Activated CD4-positive, alpha-beta T cell treated with anti-CD3 and anti-CD28 coated beads, Interleukin-2, amount 10 ng/mL, durations not matched to agents 7 days and 5 days (primary cell): ENCODE results near the gene CERS6. TPM values are rescaled to one million over a fixed set of nuclear protein-coding genes. Genes with fewer than 3 reads are reported as not detected.
A peak's percentile ranks its signal among the peaks of the same experiment; 100 is the strongest.

ENCODE experiments used
- CTCF ChIA-PET: fragments of 350-600 bp; sonication (Branson Sonifier 250); formaldehyde crosslinking; loops from one replicate; lab custom pipeline; 2021; ENCODE audit warnings: antibody characterized with exemption; lab: Charles Lee
- POLR2A ChIA-PET: fragments of 350-600 bp; sonication (Branson Sonifier 250); formaldehyde crosslinking; loops from one replicate; lab custom pipeline; 2021; ENCODE audit warnings: antibody characterized with exemption; lab: Charles Lee
- DNase-seq: peaks from one replicate; pipeline ENCODE4 v3.0.0-alpha.2; 2020
- H3K27ac Mint-ChIP-seq: one replicate; pipeline ENCODE4 v1.8.0; 2021; ENCODE audit warnings: mild to moderate bottlenecking, moderate library complexity, mixed read lengths
- H3K27me3 Mint-ChIP-seq: one replicate; pipeline ENCODE4 v1.8.0; 2021; ENCODE audit warnings: mixed read lengths
- H3K36me3 Mint-ChIP-seq: one replicate; pipeline ENCODE4 v1.8.0; 2021; ENCODE audit warnings: low read depth, mixed read lengths
- H3K4me1 Mint-ChIP-seq: one replicate; pipeline ENCODE4 v1.8.0; 2021; ENCODE audit warnings: mixed read lengths
- H3K4me3 Mint-ChIP-seq: one replicate; pipeline ENCODE4 v1.8.0; 2021; ENCODE audit warnings: mild to moderate bottlenecking, moderate library complexity, mixed read lengths
- H3K9me3 Mint-ChIP-seq: one replicate; pipeline ENCODE4 v1.8.0; 2021; ENCODE audit warnings: mixed read lengths
- total RNA-seq, 2 experiments: library from RNA; stranded (reverse); gene quantifications; one replicate each; pipeline ENCODE4 v1.2.3, GENCODE V29; 2021

Gene CERS6
- total RNA-seq, 2 experiments from 2014 or later, result 12.1 to 14.9 TPM

GRCh38 chr2:168461178-168461941 lies 5.3 kb downstream of the CERS6 start:
- peaks cover 58% of the 10 kb centered on the region for H3K4me1 Mint-ChIP-seq
- CTCF ChIA-PET, result interaction anchor here (0.5 to 1.5 kb wide), 3 partner anchors 10 to 29 kb away, joined by 3 to 4 read pairs (median 4); no protein-coding TSS in a partner anchor
- POLR2A ChIA-PET, result no interaction called here

GRCh38 chr2:168461942-168462331 lies 5.9 kb downstream of the CERS6 start:
- DNase-seq, result no peak
- Mint-ChIP-seq H3K9me3 (peaks cover 2% of the 10 kb centered on the region), H3K27ac (no peak overlapping the region), H3K4me1 (peaks cover 64% of the 10 kb centered on the region), H3K36me3 (peaks cover 14% of the 10 kb centered on the region), H3K4me3 (no peak overlapping the region), H3K27me3 (no peaks in the 10 kb centered on the region)
- ChIA-PET CTCF (no interaction called here), POLR2A (no interaction called here)

More at GRCh38 chr2:168461178-168461941, 5.3 kb downstream of the CERS6 start:
- no peak overlapping the region for H3K4me3 Mint-ChIP-seq
- no peak for DNase-seq
- H3K36me3 Mint-ChIP-seq, result peaks cover 14% of the 10 kb centered on the region
- H3K27me3 Mint-ChIP-seq, result no peaks in the 10 kb centered on the region
- peaks cover 2% of the 10 kb centered on the region for H3K9me3 Mint-ChIP-seq
- H3K27ac Mint-ChIP-seq, result no peak overlapping the region

DNA sequence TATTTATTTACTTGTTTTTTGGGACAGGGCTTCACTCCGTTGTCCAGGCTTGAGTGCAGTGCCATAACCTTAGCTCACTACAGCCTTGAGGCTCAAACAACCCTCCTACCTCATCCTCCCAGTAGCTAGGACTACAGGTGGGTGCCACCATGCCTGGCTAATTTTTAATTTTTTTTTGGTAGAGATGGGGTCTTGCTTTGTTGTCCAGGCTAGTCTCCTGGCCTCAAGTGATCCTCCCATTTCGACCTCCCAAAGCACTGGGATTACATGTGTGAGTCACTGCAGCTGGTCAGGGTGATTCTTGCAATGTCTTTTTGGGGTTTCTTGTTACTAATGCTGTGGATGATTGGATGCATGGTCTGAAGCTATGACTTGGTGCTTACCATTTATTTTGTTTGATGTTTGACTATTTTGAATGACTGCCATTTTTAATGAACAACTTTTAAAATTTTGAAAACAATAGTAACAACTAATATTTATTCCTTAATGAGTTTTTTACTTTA lies 6.5 kb downstream of the CERS6 start:
- Mint-ChIP-seq H3K27ac (no peak overlapping the region), H3K27me3 (no peaks in the 10 kb centered on the region), H3K4me3 (no peak overlapping the region), H3K4me1 (peaks cover 67% of the 10 kb centered on the region), H3K9me3 (peaks cover 2% of the 10 kb centered on the region), H3K36me3 (peaks cover 14% of the 10 kb centered on the region)
- no peak for DNase-seq
- ChIA-PET CTCF (interaction anchor here (1.3 to 1.4 kb wide), 2 partner anchors 11 to 21 kb away, joined by 3 to 4 read pairs; no protein-coding TSS in a partner anchor), POLR2A (no interaction called here)

DNA sequence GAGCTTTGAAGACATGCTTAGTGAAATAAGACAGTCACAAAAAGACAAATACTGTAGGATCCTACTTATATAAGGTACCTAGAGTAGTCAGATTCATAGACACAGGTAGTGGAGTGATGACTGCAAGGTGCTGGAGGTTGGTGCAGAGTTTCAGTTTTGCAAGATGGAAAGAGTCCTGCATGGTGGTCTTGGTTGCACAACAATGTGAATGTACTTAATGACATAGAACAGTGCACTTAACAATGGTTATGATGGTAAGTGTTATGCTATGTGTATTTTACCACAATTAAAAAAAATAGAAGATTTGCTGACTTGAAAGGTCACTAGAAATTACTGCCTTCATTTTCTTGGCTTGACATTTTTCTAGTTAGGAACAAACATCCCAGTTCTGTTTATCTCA lies 9.5 kb downstream of the CERS6 start:
- Mint-ChIP-seq H3K36me3 (peaks cover 21% of the 10 kb centered on the region), H3K4me1 (peaks cover 65% of the 10 kb centered on the region), H3K27ac (no peak overlapping the region), H3K4me3 (no peak overlapping the region), H3K9me3 (peaks cover 6% of the 10 kb centered on the region), H3K27me3 (no peaks in the 10 kb centered on the region)
- CTCF ChIA-PET, result interaction anchor here (0.6 to 0.9 kb wide), 2 partner anchors 26 to 84 kb away, joined by 3 read pairs; no protein-coding TSS in a partner anchor
- no peak for DNase-seq
- POLR2A ChIA-PET, result no interaction called here

DNA sequence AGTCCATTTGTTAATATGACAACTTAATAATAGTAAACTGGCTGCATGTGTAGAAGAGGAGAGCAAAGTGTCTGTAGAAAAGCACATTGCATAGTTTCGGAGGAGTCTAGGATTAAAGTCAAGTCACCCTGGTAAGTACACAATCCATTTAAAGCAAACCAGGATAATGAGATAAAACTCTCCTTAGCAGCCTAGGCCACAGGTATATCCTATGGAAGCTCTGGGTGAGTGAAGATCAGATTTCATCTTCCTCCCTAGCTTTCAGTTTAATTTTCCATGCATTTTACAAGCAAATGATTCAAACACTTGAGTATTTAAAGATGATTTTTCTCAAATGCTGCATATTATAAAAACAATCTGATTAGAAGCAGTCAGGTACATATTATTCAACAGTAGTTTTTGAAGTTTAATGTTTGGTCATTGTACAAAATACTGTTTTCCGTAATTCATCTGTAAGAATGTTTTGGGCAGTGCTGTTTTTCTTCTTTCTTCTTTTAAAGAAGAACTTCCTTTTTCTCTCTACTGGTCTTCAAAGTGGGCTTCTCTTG lies 10.2 kb downstream of the CERS6 start:
- Mint-ChIP-seq H3K27ac (no peak overlapping the region), H3K4me1 (peaks cover 62% of the 10 kb centered on the region), H3K4me3 (no peak overlapping the region), H3K27me3 (no peaks in the 10 kb centered on the region), H3K9me3 (peaks cover 6% of the 10 kb centered on the region), H3K36me3 (peaks cover 21% of the 10 kb centered on the region)
- ChIA-PET POLR2A (no interaction called here), CTCF (interaction anchor here (0.9 kb wide), 1 partner anchor 25 kb away, joined by 3 read pairs; no protein-coding TSS in a partner anchor)
- no peak for DNase-seq

DNA sequence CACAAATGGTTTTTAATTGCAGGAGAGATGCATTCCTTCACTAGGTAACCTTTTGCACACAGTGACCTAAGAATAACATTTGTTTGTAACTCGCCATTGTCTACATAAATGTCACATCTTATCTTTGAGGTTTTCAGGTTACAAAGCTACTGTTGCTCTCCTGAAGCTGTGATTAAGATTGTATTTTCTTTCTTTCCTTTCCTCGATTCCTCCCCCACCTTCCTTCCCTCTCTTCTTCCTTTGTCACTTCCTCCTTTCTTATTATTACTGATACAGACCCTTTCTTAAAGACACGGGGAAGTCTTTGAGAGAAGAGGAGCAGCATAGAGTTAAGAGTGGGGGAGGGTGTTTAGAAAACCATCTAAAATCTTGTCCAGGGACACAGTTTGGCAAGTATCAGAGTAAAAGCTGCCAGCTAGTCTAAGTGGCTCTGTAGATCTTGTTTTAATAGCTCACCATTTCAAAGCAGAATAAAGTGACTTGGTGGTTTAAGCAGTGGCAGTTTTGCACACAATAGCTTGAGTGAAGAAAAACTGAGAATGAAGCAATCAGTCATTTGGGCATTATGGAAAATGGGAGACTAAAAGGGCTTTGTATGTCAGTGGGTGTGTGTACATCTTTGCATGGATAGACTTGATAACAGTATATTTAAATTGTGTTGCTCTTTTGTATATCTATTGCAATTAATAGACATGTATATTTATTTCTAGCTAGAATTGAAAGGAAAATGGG lies 10.9 kb downstream of the CERS6 start:
- CTCF ChIA-PET, result interaction anchor here (0.6 kb wide), 1 partner anchor 109 kb away, joined by 3 read pairs; no protein-coding TSS in a partner anchor

GRCh38 chr2:168467729-168468128 lies 11.7 kb downstream of the CERS6 start:
- Mint-ChIP-seq H3K4me1 (peaks cover 56% of the 10 kb centered on the region), H3K4me3 (no peak overlapping the region), H3K27me3 (no peaks in the 10 kb centered on the region), H3K27ac (no peak overlapping the region), H3K36me3 (peaks cover 20% of the 10 kb centered on the region), H3K9me3 (peaks cover 6% of the 10 kb centered on the region)
- ChIA-PET CTCF (interaction anchor here (1.0 kb wide), 2 partner anchors 16 kb away, joined by 3 read pairs; no protein-coding TSS in a partner anchor), POLR2A (no interaction called here)
- no peak for DNase-seq

More for the DNA sequence above, 10.9 kb downstream of the CERS6 start:
- H3K9me3 Mint-ChIP-seq, result peaks cover 6% of the 10 kb centered on the region
- H3K4me1 Mint-ChIP-seq, result peaks cover 56% of the 10 kb centered on the region
- no peaks in the 10 kb centered on the region for H3K27me3 Mint-ChIP-seq
- POLR2A ChIA-PET, result no interaction called here
- no peak overlapping the region for H3K27ac Mint-ChIP-seq
- no peak for DNase-seq
- H3K4me3 Mint-ChIP-seq, result no peak overlapping the region
- peaks cover 21% of the 10 kb centered on the region for H3K36me3 Mint-ChIP-seq

DNA sequence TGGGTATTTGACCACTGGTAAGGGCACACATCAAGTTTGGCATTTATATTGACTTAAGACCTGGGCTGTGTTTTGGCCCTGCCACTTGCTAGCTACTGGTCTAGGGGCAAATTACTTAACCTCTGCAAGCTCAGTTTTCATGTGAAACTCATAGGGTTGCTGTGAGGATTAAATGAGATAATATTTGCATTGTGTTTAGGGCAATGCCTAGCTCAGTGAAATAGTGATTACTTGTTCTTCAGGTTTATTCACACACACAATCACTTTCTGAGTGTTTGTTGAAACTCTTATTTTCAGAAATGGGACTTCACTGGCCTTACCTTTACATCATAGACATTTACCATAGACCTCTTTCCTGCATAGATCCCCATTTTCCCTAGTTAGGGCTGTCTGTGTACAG lies 12.3 kb downstream of the CERS6 start:
- Mint-ChIP-seq H3K4me3 (no peak overlapping the region), H3K27me3 (no peaks in the 10 kb centered on the region), H3K9me3 (peaks cover 6% of the 10 kb centered on the region), H3K4me1 (peaks cover 56% of the 10 kb centered on the region), H3K36me3 (peaks cover 21% of the 10 kb centered on the region), H3K27ac (no peak overlapping the region)
- no peak for DNase-seq
- ChIA-PET CTCF (interaction anchor here (0.8 to 1.0 kb wide), 4 partner anchors 15 to 28 kb away, joined by 3 read pairs; no protein-coding TSS in a partner anchor), POLR2A (interaction anchor here (0.6 kb wide), 1 partner anchor 69 kb away, joined by 3 read pairs; no protein-coding TSS in a partner anchor)

- Mint-ChIP-seq H3K4me1 (peaks cover 54% of the 10 kb centered on the region), H3K27ac (no peak overlapping the region), H3K4me3 (no peak overlapping the region), H3K27me3 (no peaks in the 10 kb centered on the region), H3K9me3 (peaks cover 5% of the 10 kb centered on the region), H3K36me3 (peaks cover 20% of the 10 kb centered on the region)
- ChIA-PET CTCF (interaction anchor here (0.5 to 1.2 kb wide), 3 partner anchors 20 to 234 kb away, joined by 3 to 9 read pairs (median 5); no protein-coding TSS in a partner anchor), POLR2A (interaction anchor here (0.6 kb wide), 1 partner anchor 67 kb away, joined by 3 read pairs; no protein-coding TSS in a partner anchor)
- no peak for DNase-seq
Observed at GRCh38 chr2:168469281-168469988, 13.4 kb downstream of the CERS6 start.

DNA sequence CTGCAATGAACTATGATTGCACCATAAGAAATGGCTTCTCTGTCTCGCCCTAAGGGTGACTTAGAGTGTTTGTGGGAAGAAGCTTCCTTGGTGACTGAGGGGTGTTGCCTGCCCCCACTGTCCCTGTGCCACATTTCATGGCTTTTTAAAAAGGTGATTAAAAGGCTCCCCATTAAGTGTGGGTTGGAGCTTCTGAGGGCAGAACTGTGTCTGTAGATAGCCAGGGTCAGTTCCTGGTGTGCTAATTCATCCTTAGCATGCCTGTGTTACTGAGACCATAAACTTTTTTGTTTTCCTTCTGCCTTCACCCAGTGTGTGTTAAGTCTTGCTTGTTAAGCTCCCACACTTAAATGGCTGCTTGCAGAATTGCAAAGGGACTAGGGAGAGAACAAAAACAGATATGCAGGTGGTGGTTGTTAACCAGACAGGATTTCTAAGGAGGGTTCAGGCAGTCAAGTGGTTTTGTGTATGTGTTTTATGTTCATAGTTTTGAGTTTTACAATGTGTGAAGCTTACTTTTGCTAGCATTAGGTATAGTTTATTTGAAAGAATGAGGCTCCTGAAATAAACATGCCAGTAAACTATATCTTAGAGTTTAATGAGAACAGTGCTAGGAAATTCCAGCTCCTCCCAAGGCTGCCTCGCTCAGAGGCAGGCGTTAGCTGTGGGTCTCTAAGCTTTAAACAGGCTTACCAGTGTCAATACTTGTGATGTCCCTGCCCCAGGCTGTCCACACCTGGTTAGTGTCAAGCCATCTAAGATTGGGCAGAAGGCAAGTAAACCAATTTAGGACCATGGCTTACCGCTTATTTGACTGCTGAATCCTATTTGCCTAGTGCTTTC lies 14.5 kb downstream of the CERS6 start:
- POLR2A ChIA-PET, result no interaction called here
- Mint-ChIP-seq H3K4me3 (no peak overlapping the region), H3K4me1 (peaks cover 44% of the 10 kb centered on the region), H3K9me3 (peaks cover 4% of the 10 kb centered on the region), H3K36me3 (peaks cover 16% of the 10 kb centered on the region), H3K27me3 (no peaks in the 10 kb centered on the region), H3K27ac (no peak overlapping the region)
- CTCF ChIA-PET, result interaction anchor here (0.6 to 1.2 kb wide), 4 partner anchors 20 to 407 kb away, joined by 3 to 9 read pairs (median 4); no protein-coding TSS in a partner anchor
- no peak for DNase-seq

- CTCF ChIA-PET, result no interaction called here
- H3K27ac Mint-ChIP-seq, result peak overlapping the region; percentile 4
- POLR2A ChIA-PET, result no interaction called here
Observed at GRCh38 chr2:168471163-168471475, 15.0 kb downstream of the CERS6 start.

More at GRCh38 chr2:168471163-168471475, 15.0 kb downstream of the CERS6 start:
- Mint-ChIP-seq H3K9me3 (peaks cover 4% of the 10 kb centered on the region), H3K36me3 (peaks cover 16% of the 10 kb centered on the region), H3K27me3 (no peaks in the 10 kb centered on the region), H3K4me1 (peaks cover 38% of the 10 kb centered on the region), H3K4me3 (no peak overlapping the region)
- DNase-seq, result no peak
